DND-41 (cell line): ENCODE data around the gene AVEN.

Experiments used
- EZH2 ChIP-seq: IDR thresholded peaks from 3 replicates; pipeline ENCODE4 v1.6.1; 2012; ENCODE audit warnings: borderline replicate concordance, low read depth, mild to moderate bottlenecking, moderate library complexity, low read length, inconsistent platforms; ENCODE audit not compliant: severe bottlenecking
- TF ChIP-seq, protein P1 (sequence below): IDR thresholded peaks from 2 replicates; pipeline ENCODE4 v1.5.1; 2012; ENCODE audit warnings: borderline replicate concordance, low read length, moderate library complexity, mild to moderate bottlenecking; ENCODE audit not compliant: poor library complexity, severe bottlenecking; ENCODE audit errors: extremely low read depth

DNA sequence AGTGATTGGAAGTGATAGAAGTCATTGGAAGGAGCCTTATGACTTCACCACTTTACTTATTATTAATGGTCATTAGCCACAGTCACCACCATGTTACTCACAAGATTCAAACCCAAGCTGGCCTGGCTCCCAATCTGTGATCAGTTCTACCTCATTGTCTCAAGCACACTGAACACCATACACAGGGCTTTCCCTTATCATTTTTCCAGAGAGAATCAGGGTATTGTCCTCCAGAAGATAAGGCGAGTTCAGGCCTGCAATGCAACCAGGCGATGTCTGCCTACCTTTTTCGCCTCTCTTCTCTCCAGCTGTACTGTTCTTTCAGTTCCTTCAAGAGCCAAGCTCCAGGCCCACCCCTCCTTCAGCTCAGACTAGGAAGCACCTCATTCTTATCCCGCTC lies 37.8 kb upstream of the AVEN start:
- TF ChIP-seq, protein P1, sequence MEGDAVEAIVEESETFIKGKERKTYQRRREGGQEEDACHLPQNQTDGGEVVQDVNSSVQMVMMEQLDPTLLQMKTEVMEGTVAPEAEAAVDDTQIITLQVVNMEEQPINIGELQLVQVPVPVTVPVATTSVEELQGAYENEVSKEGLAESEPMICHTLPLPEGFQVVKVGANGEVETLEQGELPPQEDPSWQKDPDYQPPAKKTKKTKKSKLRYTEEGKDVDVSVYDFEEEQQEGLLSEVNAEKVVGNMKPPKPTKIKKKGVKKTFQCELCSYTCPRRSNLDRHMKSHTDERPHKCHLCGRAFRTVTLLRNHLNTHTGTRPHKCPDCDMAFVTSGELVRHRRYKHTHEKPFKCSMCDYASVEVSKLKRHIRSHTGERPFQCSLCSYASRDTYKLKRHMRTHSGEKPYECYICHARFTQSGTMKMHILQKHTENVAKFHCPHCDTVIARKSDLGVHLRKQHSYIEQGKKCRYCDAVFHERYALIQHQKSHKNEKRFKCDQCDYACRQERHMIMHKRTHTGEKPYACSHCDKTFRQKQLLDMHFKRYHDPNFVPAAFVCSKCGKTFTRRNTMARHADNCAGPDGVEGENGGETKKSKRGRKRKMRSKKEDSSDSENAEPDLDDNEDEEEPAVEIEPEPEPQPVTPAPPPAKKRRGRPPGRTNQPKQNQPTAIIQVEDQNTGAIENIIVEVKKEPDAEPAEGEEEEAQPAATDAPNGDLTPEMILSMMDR, result no peak
- TF ChIP-seq EZH2, result no peak
